H1 (cell line): ENCODE results near the gene RBM18. TPM values are rescaled to one million over a fixed set of nuclear protein-coding genes. Genes with fewer than 3 reads are reported as not detected.

ENCODE experiments used
- BRCA1 ChIP-seq: IDR thresholded peaks from 2 replicates; pipeline ENCODE4 v1.6.1; 2012; ENCODE audit warnings: low read depth, low read length, improper control_type of control experiment
- EGR1 ChIP-seq: IDR thresholded peaks from 2 replicates; pipeline ENCODE4 v1.6.1; 2011; ENCODE audit warnings: low read depth, low read length, borderline replicate concordance
- EZH2 ChIP-seq: fragments of 200-600 bp; sonication (generic); IDR thresholded peaks from 2 replicates; pipeline ENCODE4 v1.7.1; 2012; ENCODE audit warnings: low read depth, mild to moderate bottlenecking, moderate library complexity, low read length, inconsistent platforms; ENCODE audit not compliant: severe bottlenecking
- NRF1 ChIP-seq: IDR thresholded peaks from 2 replicates; pipeline ENCODE4 v1.6.1; 2011; ENCODE audit warnings: mild to moderate bottlenecking, low read depth, low read length, improper control_type of control experiment
- PHF8 ChIP-seq: fragments of 200-600 bp; sonication (generic); conservative IDR thresholded peaks from 2 replicates; pipeline ENCODE4 v1.7.1; 2012; ENCODE audit warnings: low read depth, mild to moderate bottlenecking, inconsistent platforms, low read length, moderate library complexity
- POLR2A ChIP-seq, 2 experiments: IDR thresholded peaks; 1 replicate in 1 of 2; 2 replicates in 1 of 2; pipeline ENCODE4 v1.6.1; 2011; ENCODE audit warnings: low read depth in 2 of 2, low read length in 2 of 2, mild to moderate bottlenecking in 2 of 2; ENCODE audit errors: control extremely low read depth in 1 of 2
- TCF12 ChIP-seq: IDR thresholded peaks from 2 replicates; pipeline ENCODE4 v1.6.1; 2011; ENCODE audit warnings: low read depth, mild to moderate bottlenecking, low read length
- polyA plus RNA-seq, 7 experiments: library from polyadenylated mRNA; depleted of rRNA in 3 of 7; stranded (reverse) in 5 of 7; unstranded in 2 of 7; fragments of >200 nt in 5 of 7; fragments of 200-250 nt in 2 of 7; gene quantifications; 1 replicate in 5 of 7; 2 replicates in 1 of 7; 4 replicates in 1 of 7; pipeline versions ENCODE4 v1.2.1 to v1.2.3, GENCODE V29; 2011 to 2013; ENCODE audit warnings: missing spikeins in 2 of 7, mixed read lengths in 2 of 7
- total RNA-seq: library from RNA; stranded (reverse); fragmentation: NEBNext Ultra II Directional; extraction: Animal tissue kit (Norgen Biotek cat#: 25700); gene quantifications from 2 replicates; pipeline ENCODE4 v1.2.1, GENCODE V29; 2021
- TF ChIP-seq, protein P1 (sequence below): fragments of 300-600 bp; sonication (generic); IDR thresholded peaks from 2 replicates; pipeline ENCODE4 v1.7.1; 2012; ENCODE audit warnings: low read length, moderate library complexity, mild to moderate bottlenecking, inconsistent platforms; ENCODE audit not compliant: insufficient replicate concordance

The RBM18 gene
- total and polyA plus RNA-seq, 2 of the 8 experiments (the other 6 are each of a cell fraction or from before 2014, with no cell fraction given) = 5.9 to 14.3 TPM

DNA sequence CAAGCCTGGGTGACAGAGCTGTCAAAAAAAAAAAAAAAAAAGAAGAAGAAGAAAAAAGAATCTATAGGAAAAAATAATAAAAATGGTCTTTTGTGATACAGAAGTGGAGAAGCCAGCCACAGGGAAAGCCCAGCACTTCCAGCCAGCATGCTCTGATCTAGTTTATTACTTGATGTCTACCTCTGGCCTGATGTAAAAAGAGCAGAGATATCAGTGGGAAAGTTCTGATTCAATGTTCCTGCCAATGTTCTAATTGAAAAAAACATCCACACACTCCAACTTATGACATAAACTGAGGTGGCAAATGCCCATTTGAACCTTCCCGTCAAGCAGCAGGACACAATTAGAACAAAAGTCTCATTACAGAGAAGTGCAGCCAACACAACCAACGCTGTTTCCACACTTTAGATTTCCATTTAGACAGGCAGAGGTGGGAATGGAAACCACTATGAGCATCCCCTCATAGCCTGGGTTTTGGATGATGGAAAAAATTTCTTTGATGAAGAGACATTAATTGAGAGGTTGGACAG is 5.7 kb downstream of the RBM18 start (continued):
- TF ChIP-seq, protein P1, sequence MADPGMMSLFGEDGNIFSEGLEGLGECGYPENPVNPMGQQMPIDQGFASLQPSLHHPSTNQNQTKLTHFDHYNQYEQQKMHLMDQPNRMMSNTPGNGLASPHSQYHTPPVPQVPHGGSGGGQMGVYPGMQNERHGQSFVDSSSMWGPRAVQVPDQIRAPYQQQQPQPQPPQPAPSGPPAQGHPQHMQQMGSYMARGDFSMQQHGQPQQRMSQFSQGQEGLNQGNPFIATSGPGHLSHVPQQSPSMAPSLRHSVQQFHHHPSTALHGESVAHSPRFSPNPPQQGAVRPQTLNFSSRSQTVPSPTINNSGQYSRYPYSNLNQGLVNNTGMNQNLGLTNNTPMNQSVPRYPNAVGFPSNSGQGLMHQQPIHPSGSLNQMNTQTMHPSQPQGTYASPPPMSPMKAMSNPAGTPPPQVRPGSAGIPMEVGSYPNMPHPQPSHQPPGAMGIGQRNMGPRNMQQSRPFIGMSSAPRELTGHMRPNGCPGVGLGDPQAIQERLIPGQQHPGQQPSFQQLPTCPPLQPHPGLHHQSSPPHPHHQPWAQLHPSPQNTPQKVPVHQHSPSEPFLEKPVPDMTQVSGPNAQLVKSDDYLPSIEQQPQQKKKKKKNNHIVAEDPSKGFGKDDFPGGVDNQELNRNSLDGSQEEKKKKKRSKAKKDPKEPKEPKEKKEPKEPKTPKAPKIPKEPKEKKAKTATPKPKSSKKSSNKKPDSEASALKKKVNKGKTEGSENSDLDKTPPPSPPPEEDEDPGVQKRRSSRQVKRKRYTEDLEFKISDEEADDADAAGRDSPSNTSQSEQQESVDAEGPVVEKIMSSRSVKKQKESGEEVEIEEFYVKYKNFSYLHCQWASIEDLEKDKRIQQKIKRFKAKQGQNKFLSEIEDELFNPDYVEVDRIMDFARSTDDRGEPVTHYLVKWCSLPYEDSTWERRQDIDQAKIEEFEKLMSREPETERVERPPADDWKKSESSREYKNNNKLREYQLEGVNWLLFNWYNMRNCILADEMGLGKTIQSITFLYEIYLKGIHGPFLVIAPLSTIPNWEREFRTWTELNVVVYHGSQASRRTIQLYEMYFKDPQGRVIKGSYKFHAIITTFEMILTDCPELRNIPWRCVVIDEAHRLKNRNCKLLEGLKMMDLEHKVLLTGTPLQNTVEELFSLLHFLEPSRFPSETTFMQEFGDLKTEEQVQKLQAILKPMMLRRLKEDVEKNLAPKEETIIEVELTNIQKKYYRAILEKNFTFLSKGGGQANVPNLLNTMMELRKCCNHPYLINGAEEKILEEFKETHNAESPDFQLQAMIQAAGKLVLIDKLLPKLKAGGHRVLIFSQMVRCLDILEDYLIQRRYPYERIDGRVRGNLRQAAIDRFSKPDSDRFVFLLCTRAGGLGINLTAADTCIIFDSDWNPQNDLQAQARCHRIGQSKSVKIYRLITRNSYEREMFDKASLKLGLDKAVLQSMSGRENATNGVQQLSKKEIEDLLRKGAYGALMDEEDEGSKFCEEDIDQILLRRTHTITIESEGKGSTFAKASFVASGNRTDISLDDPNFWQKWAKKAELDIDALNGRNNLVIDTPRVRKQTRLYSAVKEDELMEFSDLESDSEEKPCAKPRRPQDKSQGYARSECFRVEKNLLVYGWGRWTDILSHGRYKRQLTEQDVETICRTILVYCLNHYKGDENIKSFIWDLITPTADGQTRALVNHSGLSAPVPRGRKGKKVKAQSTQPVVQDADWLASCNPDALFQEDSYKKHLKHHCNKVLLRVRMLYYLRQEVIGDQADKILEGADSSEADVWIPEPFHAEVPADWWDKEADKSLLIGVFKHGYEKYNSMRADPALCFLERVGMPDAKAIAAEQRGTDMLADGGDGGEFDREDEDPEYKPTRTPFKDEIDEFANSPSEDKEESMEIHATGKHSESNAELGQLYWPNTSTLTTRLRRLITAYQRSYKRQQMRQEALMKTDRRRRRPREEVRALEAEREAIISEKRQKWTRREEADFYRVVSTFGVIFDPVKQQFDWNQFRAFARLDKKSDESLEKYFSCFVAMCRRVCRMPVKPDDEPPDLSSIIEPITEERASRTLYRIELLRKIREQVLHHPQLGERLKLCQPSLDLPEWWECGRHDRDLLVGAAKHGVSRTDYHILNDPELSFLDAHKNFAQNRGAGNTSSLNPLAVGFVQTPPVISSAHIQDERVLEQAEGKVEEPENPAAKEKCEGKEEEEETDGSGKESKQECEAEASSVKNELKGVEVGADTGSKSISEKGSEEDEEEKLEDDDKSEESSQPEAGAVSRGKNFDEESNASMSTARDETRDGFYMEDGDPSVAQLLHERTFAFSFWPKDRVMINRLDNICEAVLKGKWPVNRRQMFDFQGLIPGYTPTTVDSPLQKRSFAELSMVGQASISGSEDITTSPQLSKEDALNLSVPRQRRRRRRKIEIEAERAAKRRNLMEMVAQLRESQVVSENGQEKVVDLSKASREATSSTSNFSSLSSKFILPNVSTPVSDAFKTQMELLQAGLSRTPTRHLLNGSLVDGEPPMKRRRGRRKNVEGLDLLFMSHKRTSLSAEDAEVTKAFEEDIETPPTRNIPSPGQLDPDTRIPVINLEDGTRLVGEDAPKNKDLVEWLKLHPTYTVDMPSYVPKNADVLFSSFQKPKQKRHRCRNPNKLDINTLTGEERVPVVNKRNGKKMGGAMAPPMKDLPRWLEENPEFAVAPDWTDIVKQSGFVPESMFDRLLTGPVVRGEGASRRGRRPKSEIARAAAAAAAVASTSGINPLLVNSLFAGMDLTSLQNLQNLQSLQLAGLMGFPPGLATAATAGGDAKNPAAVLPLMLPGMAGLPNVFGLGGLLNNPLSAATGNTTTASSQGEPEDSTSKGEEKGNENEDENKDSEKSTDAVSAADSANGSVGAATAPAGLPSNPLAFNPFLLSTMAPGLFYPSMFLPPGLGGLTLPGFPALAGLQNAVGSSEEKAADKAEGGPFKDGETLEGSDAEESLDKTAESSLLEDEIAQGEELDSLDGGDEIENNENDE = no peak
- TF ChIP-seq PHF8 = no peak
- no peak for TF ChIP-seq POLR2A (IDR thresholded peaks at IDR 0.05; ENCODE audit: control extremely low read depth in 1 of 2, low read depth in 2 of 2, low read length in 2 of 2)
- TF ChIP-seq NRF1 = no peak
- no peak for TF ChIP-seq EGR1
- TF ChIP-seq EZH2 = no peak
- TF ChIP-seq BRCA1 = no peak
- no peak for TF ChIP-seq TCF12
- TF ChIP-seq, all 59 proteins: peak for 0
